A172 (cell line): ENCODE results near the gene SIAE. TPM values are rescaled to one million over a fixed set of nuclear protein-coding genes. Genes with fewer than 3 reads are reported as not detected.

Experiments
- DNase-seq: peaks from one replicate; pipeline ENCODE4 v3.0.0-alpha.2; 2015; ENCODE audit warnings: low spot score
- total RNA-seq: library from RNA; depleted of rRNA; stranded (reverse); fragments of >200 nt; shearing (Covaris generic); gene quantifications from 2 replicates; pipeline ENCODE4 v1.2.3, GENCODE V29; 2014

The SIAE gene
- total RNA-seq, 1 experiment from 2014 or later = 12.3 TPM

DNA sequence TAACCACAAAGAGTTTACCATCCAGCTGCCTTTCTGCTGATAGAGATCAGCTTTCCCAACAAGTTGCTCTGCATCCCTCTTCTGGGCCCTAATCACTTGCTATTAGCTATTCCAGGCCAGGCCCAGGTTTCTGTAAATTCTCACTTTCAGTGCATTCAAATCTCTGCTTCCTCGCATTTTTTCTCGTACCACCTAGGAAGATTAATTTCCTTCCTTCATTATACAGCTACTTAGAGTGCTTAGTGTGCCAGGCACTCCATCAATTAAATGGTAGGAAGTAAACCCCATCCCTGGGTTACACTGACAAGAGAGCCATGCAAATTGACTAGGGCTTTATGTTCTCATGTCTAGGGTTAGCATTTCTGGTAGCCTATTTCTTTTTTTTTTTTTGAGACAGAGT, 9.7 kb downstream of the SIAE start:
- DNase-seq = no peak

DNA sequence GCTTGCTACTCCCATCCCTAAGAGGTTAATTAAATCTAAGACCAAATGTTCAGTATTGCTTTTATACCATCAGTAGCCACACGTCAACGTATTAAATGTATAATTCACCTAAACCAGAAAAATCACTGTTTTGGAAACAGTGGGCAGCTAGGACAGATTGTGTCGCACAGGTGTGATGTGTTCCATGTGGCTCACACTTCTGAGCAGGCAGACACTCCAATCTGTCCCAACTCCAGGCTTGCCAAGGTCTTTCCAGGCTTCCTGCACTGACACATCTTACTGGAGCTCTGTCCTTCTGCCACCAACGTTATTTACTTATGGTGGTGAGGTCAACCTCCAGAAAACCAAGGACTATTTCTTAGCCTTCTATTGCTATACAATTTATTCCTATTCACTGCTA, 11.4 kb downstream of the SIAE start:
- DNase-seq = no peak

DNA sequence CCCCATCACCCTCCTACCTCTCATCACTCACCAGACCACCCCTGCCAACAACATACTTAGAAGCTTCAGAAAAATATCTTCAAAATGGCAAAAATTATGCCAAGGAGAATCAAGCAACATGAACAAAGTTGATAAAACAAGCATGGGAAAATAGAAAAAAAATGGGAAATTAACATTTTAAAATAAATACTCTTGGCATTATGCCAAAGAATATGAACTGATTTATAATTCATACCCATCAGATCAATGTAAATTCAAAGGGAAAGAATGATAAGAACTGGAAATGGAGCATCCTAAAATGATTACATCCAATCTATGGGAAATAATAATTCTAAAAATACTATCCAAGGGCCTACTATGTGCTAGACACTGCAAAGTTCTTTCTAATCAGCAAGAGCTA, 12.0 kb downstream of the SIAE start:
- no peak for DNase-seq

GRCh38 chr11:124658986-124659385, 14.6 kb downstream of the SIAE start:
- no peak for DNase-seq

DNA sequence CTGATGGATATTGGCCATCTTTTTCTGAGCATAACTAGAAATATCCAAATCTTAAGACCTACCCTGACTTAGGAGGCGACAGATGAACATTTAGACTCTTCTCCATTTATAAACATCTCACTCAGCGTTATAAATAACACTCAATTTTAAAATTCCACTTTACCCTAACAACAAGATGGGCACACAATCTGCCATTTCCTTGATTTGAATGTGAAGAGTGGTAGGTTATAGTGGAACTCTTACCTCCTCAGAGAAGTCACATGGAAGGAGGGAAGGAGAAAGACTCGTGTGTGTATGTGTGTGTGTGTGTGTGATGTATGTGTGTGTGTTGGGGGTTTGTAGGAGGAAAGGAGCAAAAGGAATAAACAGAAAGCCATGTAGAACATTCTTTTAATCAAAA, 15.0 kb downstream of the SIAE start:
- no peak for DNase-seq

DNA sequence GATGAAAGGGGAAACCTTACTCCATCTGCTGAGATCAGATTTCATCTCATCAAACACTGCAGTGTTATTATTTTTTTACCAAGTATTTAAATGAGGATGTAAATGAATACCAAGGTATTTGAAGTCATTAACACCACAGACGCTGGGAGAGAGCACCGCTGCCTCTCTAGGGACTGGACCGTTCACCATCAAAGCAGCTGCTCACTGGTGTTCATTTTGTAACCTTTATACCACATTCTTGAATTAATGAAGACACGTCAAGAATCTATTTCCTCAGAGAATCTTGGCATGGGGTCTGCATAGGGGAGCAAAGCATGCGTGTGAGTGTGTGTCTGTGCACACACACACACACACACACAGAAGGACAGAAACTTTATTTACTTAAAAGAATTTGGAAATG, 15.6 kb downstream of the SIAE start:
- no peak for DNase-seq

GRCh38 chr11:124656774-124657630, 16.5 kb downstream of the SIAE start:
- DNase-seq = no peak

DNA sequence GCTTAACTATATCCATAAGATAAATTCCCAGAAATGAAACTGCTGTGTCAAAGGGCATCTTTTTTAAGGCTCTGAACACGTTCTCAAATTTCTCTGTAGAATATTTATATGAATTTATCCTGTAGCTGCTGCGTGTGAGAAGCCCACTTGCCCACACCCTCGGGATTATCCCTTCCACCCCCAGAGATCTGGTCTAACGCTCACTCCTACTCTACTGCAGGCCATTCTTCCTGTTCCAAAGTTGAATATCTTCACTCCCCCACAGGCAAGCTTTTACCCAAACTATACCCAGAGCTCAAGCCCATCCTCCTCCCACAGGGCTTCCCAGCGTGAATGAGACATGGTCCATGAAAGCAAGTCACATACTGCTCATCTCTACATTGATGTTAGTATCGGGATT, 24.9 kb downstream of the SIAE start:
- DNase-seq = no peak

- no peak for DNase-seq
Observed at GRCh38 chr11:124646148-124646547, 27.4 kb downstream of the SIAE start.

GRCh38 chr11:124644426-124645280, 28.9 kb downstream of the SIAE start:
- DNase-seq = peak; percentile 38

DNA sequence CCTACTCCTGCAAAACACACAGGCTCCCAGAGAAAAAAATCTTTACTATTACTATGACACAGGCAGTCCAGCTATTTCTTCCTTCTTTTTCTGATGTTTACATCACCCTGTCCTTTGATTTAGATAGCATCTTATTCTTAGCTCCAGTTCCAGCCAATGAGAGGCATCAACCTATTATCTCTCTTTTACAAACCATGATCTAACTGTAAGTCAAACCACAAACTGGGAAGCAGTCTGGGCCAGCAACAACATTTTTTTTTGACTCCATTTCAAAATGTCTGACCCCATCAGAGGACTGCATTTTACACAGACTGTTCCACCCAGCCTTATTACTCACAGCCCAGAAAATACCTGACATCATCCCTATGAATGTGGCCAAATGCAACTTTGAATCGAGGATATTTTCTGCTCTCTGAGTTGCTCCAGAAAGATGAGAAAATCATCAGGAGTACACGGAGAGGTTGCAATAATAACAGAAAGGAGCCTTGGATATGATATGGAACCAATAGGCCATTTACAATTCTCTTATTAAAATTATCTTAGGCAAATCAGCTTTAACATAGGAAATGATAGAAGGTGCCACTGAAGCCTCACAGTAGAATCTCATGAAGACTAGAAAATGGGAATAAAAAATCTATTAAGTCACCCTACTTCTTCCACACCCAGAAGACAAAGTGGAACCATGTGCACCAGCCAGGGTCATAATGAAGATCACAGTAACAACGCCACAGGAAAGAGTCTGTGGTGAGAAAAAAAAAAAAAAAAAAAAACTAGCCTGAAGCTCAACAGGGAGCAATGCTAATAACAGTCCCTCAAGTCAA, 29.7 kb downstream of the SIAE start:
- peak; percentile 48 for DNase-seq

DNA sequence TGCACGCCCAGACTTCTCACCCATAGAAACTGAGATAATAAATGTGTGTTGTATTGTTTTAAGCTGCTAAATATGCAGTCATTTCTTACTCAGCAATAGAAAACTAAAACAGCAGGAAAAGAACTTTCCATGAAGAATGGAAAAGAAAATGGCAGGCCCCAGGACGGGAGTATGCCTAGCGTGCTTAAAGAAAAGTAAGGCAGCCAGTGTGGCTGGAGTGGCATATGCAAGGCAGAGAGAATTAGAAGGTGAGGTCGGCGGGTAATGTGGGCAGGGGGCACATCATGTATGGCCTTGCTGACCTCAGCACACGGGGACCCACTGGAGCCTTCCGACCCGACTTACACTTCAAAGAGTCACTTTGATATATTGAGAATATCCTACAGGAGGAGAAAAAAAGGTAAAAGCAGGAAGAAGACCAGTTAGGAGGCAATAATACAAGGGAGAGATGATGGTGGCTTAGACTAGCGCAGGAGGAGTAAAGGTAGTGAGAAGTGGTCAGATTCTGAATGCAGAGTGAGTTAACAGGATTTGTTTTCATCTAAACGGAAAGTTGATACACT, 30.4 kb downstream of the SIAE start:
- no peak for DNase-seq

DNA sequence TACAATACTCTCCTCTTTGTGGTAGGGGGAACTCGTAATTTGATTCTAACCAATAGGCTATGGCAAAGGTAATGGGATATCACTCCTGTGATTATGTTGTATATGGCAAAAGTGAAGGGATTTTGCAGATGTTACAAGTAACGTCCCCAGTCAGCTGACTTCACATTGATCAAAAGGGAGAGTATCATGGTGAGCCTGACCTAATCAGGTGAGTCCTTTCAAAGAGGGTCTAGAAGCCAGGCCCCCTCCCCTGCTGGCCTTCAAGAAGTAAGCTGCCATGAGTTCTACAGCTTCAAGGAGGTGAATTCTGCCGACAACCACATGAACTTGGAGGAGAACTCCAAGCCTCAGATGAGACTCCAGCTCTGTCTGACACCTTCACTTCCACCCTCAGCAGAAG, 30.9 kb downstream of the SIAE start:
- DNase-seq = no peak

- DNase-seq = no peak
Observed at GRCh38 chr11:124640666-124641065, 32.9 kb downstream of the SIAE start.

DNA sequence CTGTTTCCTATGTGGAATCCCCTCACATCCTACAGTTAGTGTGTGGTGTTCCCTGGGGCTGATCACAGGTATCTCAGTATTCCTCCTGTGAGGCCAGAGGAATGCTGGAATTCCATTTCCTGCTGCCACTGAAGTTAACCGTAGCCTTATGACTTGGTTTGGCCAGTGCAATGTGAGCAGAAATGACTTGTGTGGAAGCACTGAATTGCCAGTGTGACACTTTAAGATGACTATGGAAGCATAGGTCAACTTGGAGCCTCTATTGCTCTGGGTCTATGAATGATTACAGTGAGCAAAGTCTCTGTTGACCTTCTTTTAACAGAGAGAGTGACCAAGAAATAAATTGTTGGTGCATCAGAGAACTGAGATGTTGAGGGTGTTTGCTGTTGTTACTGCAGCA, 34.4 kb downstream of the SIAE start:
- DNase-seq = no peak

GRCh38 chr11:124638500-124638899, 35.0 kb downstream of the SIAE start:
- no peak for DNase-seq

DNA sequence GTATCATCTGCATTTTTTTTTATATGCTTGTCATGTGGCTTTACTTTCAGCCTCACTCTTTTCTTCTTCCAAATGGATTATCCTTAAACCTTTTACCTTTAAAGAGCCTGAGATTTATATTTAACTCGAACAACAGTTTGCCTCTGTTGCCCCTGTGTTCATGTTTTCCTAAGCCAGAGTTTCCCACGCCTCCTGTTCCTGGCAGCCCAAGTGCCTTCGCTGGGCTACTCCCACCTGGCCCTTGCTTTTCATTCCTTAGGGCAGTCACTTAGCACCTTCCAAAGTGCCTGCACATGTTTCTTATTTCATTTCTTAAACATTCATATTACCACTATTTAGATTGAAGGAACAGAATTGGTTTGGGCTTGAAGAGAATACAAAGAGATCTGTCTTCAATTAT, 37.6 kb downstream of the SIAE start:
- DNase-seq = no peak

DNA sequence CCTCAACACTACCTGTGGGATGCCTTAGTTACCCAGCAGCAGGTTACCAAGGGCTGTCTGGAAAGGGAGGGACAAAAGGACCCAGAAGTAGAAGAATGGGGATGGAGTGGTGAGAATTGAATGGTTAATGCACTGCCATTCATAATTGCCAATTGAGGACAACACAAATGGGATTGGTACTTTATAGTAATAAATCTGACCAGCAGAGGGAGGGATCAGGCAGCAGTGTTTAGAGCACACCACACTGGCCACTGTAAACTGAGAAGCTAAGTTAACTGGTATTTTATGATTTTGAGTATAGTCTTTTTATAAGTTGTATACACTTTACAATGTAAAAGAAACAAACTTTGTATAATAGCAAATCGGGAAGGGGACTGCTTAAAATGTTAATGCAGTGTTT, 40.2 kb downstream of the SIAE start:
- no peak for DNase-seq

DNA sequence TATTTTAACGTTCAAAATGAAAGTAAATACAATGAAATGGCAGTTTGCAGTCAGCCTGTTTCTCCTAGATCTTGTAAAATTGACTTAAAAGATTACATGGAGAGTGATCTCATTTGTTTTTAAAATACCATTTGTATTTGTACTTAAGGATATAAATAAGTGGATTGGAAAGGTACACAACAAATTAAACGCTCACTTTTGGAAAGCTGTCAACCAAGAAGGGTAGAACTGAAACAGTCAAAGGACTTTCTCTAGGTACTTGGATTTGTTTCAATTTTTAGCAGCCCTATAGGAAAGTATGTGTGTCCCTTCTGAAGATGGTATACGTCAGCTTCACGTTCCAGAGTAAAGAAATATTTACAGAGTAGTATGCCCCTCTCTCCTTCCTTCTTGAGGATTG, 43.6 kb downstream of the SIAE start:
- no peak for DNase-seq

GRCh38 chr11:124627546-124627945, 46.0 kb downstream of the SIAE start:
- DNase-seq = no peak

DNA sequence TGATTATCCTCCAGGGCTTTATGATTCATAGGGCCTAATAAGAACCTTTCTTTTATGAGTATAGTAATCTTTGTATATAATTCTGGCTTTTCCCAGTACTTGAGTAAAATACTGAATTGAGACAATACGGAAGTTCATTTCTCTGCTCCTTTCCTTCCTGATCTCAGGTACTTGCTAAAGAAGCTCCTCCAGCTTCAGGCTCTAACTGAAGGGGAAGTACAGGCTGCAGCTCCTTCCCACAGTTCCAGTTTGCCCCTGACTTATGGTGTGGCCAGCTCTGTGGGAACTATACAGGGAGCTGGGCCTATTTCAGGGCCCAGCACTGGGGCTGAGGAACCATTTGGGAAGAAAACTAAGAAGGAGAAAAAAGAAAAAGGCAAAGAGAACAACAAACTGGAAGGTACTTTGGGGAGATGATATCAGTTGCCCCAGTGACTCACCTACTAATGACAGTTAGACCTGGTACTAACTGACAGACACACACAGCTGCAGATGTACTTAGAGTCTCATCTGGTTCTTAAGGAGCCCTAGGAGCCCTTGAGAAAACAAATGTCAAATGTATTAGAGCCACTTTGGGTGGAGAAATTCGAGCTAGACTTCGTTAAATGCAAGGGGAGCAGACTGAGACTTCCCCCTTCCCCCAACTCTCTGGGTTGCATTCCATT, 47.9 kb downstream of the SIAE start:
- DNase-seq = no peak
